Measurements from ENCODE around the gene RAPGEF1. TPM values are rescaled to one million over a fixed set of nuclear protein-coding genes. Genes with fewer than 3 reads are reported as not detected.

Gene RAPGEF1
- total and polyA plus RNA-seq, 2 donors (not counting 1 experiment from before 2014, with no cell fraction given), result 33.3 to 42.8 TPM

- Histone ChIP-seq H3K9ac (ENCODE audit: insufficient read depth, low read length) (no peak overlapping the region), H4K20me1 (ENCODE audit: control insufficient read depth, extremely low read depth, insufficient read depth, low read length) (no peaks in the 10 kb centered on the region)
Observed at GRCh38 chr9:131728961-131729360, 10.9 kb downstream of the RAPGEF1 start.

GRCh38 chr9:131728546-131728910, 11.3 kb downstream of the RAPGEF1 start:
- TF ChIP-seq CTCF (conservative IDR thresholded peaks at IDR 0.05 in 1 of 2, IDR thresholded peaks at IDR 0.05 in 1 of 2; ENCODE audit: low read depth in 1 of 2, low read length in 2 of 2) (no peak), EZH2 (IDR thresholded peaks at IDR 0.05; ENCODE audit: low read length, missing control alignments) (no peak)
- Histone ChIP-seq H3K9ac (ENCODE audit: insufficient read depth, low read length) (no peak overlapping the region), H2AFZ (ENCODE audit: low read length) (no peak overlapping the region), H3K79me2 (ENCODE audit: control insufficient read depth, insufficient read depth, low read length) (peaks cover 45% of the 10 kb centered on the region), H3K4me2 (ENCODE audit: extremely low read depth, insufficient read depth, low read length) (no peak overlapping the region), H3K9me3 (ENCODE audit: control insufficient read depth, insufficient read depth, low read depth, low read length) (no peaks in the 10 kb centered on the region), H3K36me3 (ENCODE audit: control insufficient read depth, insufficient read depth, low read length) (no peaks in the 10 kb centered on the region), H3K27me3 (ENCODE audit: control insufficient read depth, insufficient read depth, low read length) (no peaks in the 10 kb centered on the region), H3K27ac (ENCODE audit: insufficient read depth, low read length) (no peak overlapping the region), H3K4me1 (ENCODE audit: control insufficient read depth, extremely low read depth, insufficient read depth, low read length) (peaks cover 44% of the 10 kb centered on the region), H3K4me3 (replicated peaks in 1 of 4; ENCODE audit: control extremely low read depth in 1 of 4, insufficient read depth in 1 of 4, low read depth in 3 of 4, low read length in 4 of 4) (no peak overlapping the region), H4K20me1 (ENCODE audit: control insufficient read depth, extremely low read depth, insufficient read depth, low read length) (no peaks in the 10 kb centered on the region)
- no peak for DNase-seq (ENCODE audit: low read depth in 2 of 2)

More at GRCh38 chr9:131728961-131729360, 10.9 kb downstream of the RAPGEF1 start:
- Histone ChIP-seq H3K4me1 (ENCODE audit: control insufficient read depth, extremely low read depth, insufficient read depth, low read length) (peaks cover 46% of the 10 kb centered on the region), H3K27me3 (ENCODE audit: control insufficient read depth, insufficient read depth, low read length) (no peaks in the 10 kb centered on the region), H3K36me3 (ENCODE audit: control insufficient read depth, insufficient read depth, low read length) (no peaks in the 10 kb centered on the region), H2AFZ (ENCODE audit: low read length) (no peak overlapping the region), H3K4me3 (replicated peaks in 1 of 4; ENCODE audit: control extremely low read depth in 1 of 4, insufficient read depth in 1 of 4, low read depth in 3 of 4, low read length in 4 of 4) (no peak overlapping the region), H3K27ac (ENCODE audit: insufficient read depth, low read length) (no peak overlapping the region), H3K79me2 (ENCODE audit: control insufficient read depth, insufficient read depth, low read length) (peaks cover 42% of the 10 kb centered on the region), H3K9me3 (ENCODE audit: control insufficient read depth, insufficient read depth, low read depth, low read length) (no peaks in the 10 kb centered on the region), H3K4me2 (ENCODE audit: extremely low read depth, insufficient read depth, low read length) (no peak overlapping the region)
- DNase-seq (ENCODE audit: low read depth in 2 of 2), result no peak
- TF ChIP-seq CTCF (conservative IDR thresholded peaks at IDR 0.05 in 1 of 2, IDR thresholded peaks at IDR 0.05 in 1 of 2; ENCODE audit: low read depth in 1 of 2, low read length in 2 of 2), result no peak
- TF ChIP-seq EZH2 (IDR thresholded peaks at IDR 0.05; ENCODE audit: low read length, missing control alignments), result no peak

- Histone ChIP-seq H3K9me3 (ENCODE audit: control insufficient read depth, insufficient read depth, low read depth, low read length) (no peaks in the 10 kb centered on the region), H2AFZ (ENCODE audit: low read length) (no peak overlapping the region), H4K20me1 (ENCODE audit: control insufficient read depth, extremely low read depth, insufficient read depth, low read length) (no peaks in the 10 kb centered on the region), H3K27ac (ENCODE audit: insufficient read depth, low read length) (no peak overlapping the region), H3K9ac (ENCODE audit: insufficient read depth, low read length) (no peak overlapping the region), H3K4me2 (ENCODE audit: extremely low read depth, insufficient read depth, low read length) (peak overlapping the region; percentile 9), H3K36me3 (ENCODE audit: control insufficient read depth, insufficient read depth, low read length) (no peaks in the 10 kb centered on the region), H3K4me1 (ENCODE audit: control insufficient read depth, extremely low read depth, insufficient read depth, low read length) (peaks cover 43% of the 10 kb centered on the region), H3K4me3 (replicated peaks in 1 of 4; ENCODE audit: control extremely low read depth in 1 of 4, insufficient read depth in 1 of 4, low read depth in 3 of 4, low read length in 4 of 4) (no peak overlapping the region), H3K27me3 (ENCODE audit: control insufficient read depth, insufficient read depth, low read length) (no peaks in the 10 kb centered on the region), H3K79me2 (ENCODE audit: control insufficient read depth, insufficient read depth, low read length) (peaks cover 45% of the 10 kb centered on the region)
- TF ChIP-seq CTCF (conservative IDR thresholded peaks at IDR 0.05 in 1 of 2, IDR thresholded peaks at IDR 0.05 in 1 of 2; ENCODE audit: low read depth in 1 of 2, low read length in 2 of 2) (no peak), EZH2 (IDR thresholded peaks at IDR 0.05; ENCODE audit: low read length, missing control alignments) (no peak)
- DNase-seq (ENCODE audit: low read depth in 2 of 2), result peak in 1 of 2 donors; percentile 62
Observed at GRCh38 chr9:131727795-131728545, 11.9 kb downstream of the RAPGEF1 start.

Data from fibroblast of lung (primary cell).